IMR-90 (cell line): ENCODE measurements around the gene PPM1J. TPM values are rescaled to one million over a fixed set of nuclear protein-coding genes. Genes with fewer than 3 reads are reported as not detected.

Experiments used
- ATAC-seq: fragments of 200-7000 bp; cut with Tn5 transposase; 2 replicates; pipeline ENCODE4 v1.9.1; 2020; ENCODE audit warnings: low read depth, mild to moderate bottlenecking, moderate library complexity
- BruUV-seq: library from RNA; stranded (reverse); fragments of 400-500 nt; replicated peaks from 2 replicates; lab custom pipeline; 2021; lab: Mats Ljungman, UMichigan
- CTCF ChIA-PET: fragments of 300-600 bp; formaldehyde crosslinking; extraction: SDS; loops from one replicate; lab custom pipeline; 2021; ENCODE audit warnings: antibody characterized with exemption; lab: Yijun Ruan, JAX
- POLR2A ChIA-PET: fragments of 300-600 bp; sonication (Branson Sonifier 250); formaldehyde crosslinking; loops from one replicate; lab custom pipeline; 2022; ENCODE audit warnings: antibody characterized with exemption; ENCODE audit not compliant: unreplicated experiment; lab: Charles Lee
- DNase-seq: peaks from one replicate; pipeline ENCODE4 v3.0.0; 2013
- H2AFZ ChIP-seq: replicated peaks from 2 replicates; pipeline ENCODE3; 2013; ENCODE audit warnings: low read length, mild to moderate bottlenecking; ENCODE audit not compliant: poor library complexity
- H2AK5ac ChIP-seq: 2 replicates; pipeline ENCODE4 v1.6.1; 2013; ENCODE audit warnings: low read depth, low read length, inconsistent platforms
- H2AK9ac ChIP-seq: replicated peaks from 2 replicates; pipeline ENCODE3; 2013; ENCODE audit warnings: mild to moderate bottlenecking, low read depth, low read length, moderate library complexity; ENCODE audit not compliant: poor library complexity
- H2BK120ac ChIP-seq: 2 replicates; pipeline ENCODE4 v1.6.1; 2013; ENCODE audit warnings: low read depth, low read length, inconsistent platforms
- H2BK15ac ChIP-seq: 3 replicates; pipeline ENCODE4 v1.6.1; 2013; ENCODE audit warnings: low read depth, low read length, inconsistent platforms
- H2BK20ac ChIP-seq: 2 replicates; pipeline ENCODE4 v1.6.1; 2013; ENCODE audit warnings: low read depth, mild to moderate bottlenecking, inconsistent platforms, low read length, moderate library complexity
- H2BK5ac ChIP-seq: 2 replicates; pipeline ENCODE4 v1.6.1; 2013; ENCODE audit warnings: mild to moderate bottlenecking, low read depth, low read length, inconsistent platforms; ENCODE audit not compliant: poor library complexity, severe bottlenecking
- H3K14ac ChIP-seq: replicated peaks from 2 replicates; pipeline ENCODE4 v1.6.1; 2013; ENCODE audit warnings: low read depth, low read length, inconsistent platforms
- H3K18ac ChIP-seq: 2 replicates; pipeline ENCODE4 v1.6.1; 2013; ENCODE audit warnings: low read depth, low read length, control low read depth
- H3K23ac ChIP-seq: 2 replicates; pipeline ENCODE4 v1.6.1; 2013; ENCODE audit warnings: low read depth, low read length, inconsistent platforms
- H3K27ac ChIP-seq: 2 replicates; pipeline ENCODE4 v1.5.1; 2013; ENCODE audit warnings: mild to moderate bottlenecking, control low read depth, low read length; ENCODE audit not compliant: insufficient read depth
- H3K27me3 ChIP-seq: 2 replicates; pipeline ENCODE4 v1.6.1; 2013; ENCODE audit warnings: low read length; ENCODE audit not compliant: control insufficient read depth, insufficient read depth
- H3K36me3 ChIP-seq: 2 replicates; pipeline ENCODE4 v1.6.1; 2013; ENCODE audit warnings: low read length, mixed read lengths; ENCODE audit not compliant: control insufficient read depth, insufficient read depth
- H3K4ac ChIP-seq: 2 replicates; pipeline ENCODE4 v1.6.1; 2013; ENCODE audit warnings: low read depth, low read length, inconsistent platforms
- H3K4me1 ChIP-seq: 2 replicates; pipeline ENCODE4 v1.6.1; 2013; ENCODE audit warnings: low read length, mixed read lengths; ENCODE audit not compliant: control insufficient read depth, insufficient read depth
- H3K4me2 ChIP-seq: 2 replicates; pipeline ENCODE4 v1.6.1; 2013; ENCODE audit warnings: low read depth, mild to moderate bottlenecking, control low read depth, low read length, moderate library complexity
- H3K4me3 ChIP-seq: 2 replicates; pipeline ENCODE4 v1.5.1; 2013; ENCODE audit warnings: low read depth, mild to moderate bottlenecking, control low read depth, low read length, moderate library complexity; ENCODE audit not compliant: insufficient read depth
- H3K56ac ChIP-seq: 2 replicates; pipeline ENCODE4 v1.6.1; 2013; ENCODE audit warnings: low read length, inconsistent platforms; ENCODE audit not compliant: insufficient read depth; ENCODE audit errors: extremely low read depth
- H3K79me1 ChIP-seq, 2 experiments: 2 replicates each; pipeline ENCODE4 v1.6.1; 2013; ENCODE audit warnings: low read length in 2 of 2, inconsistent platforms in 1 of 2, low read depth in 1 of 2
- H3K9ac ChIP-seq: 2 replicates; pipeline ENCODE4 v1.6.1; 2013; ENCODE audit warnings: low read depth, low read length, control low read depth
- H3K9me1 ChIP-seq: 2 replicates; pipeline ENCODE4 v1.6.1; 2013; ENCODE audit warnings: low read length, inconsistent platforms; ENCODE audit not compliant: insufficient read depth
- H3K9me3 ChIP-seq: 2 replicates; pipeline ENCODE4 v1.6.1; 2013; ENCODE audit warnings: low read length; ENCODE audit not compliant: control insufficient read depth, insufficient read depth
- H4K20me1 ChIP-seq: 2 replicates; pipeline ENCODE4 v1.6.1; 2013; ENCODE audit warnings: low read length, inconsistent platforms; ENCODE audit not compliant: insufficient read depth
- H4K5ac ChIP-seq: 2 replicates; pipeline ENCODE4 v1.6.1; 2013; ENCODE audit warnings: mild to moderate bottlenecking, low read depth, low read length, control low read depth
- H4K8ac ChIP-seq, 2 experiments: 2 replicates each; pipeline ENCODE4 v1.6.1; 2013; ENCODE audit warnings: low read depth in 2 of 2, low read length in 2 of 2, control low read depth in 1 of 2, inconsistent platforms in 1 of 2
- H4K91ac ChIP-seq: 2 replicates; pipeline ENCODE4 v1.6.1; 2013; ENCODE audit warnings: low read depth, low read length, inconsistent platforms; ENCODE audit not compliant: insufficient read depth
- BHLHE40 ChIP-seq: fragments of 150-350 bp; IDR thresholded peaks from 2 replicates; pipeline ENCODE4 v1.6.1; 2016; ENCODE audit warnings: mild to moderate bottlenecking, low read depth, low read length
- CEBPB ChIP-seq: IDR thresholded peaks from 2 replicates; pipeline ENCODE4 v1.6.1; 2012; ENCODE audit warnings: low read depth, low read length, improper control_type of control experiment
- CHD1 ChIP-seq: IDR thresholded peaks from 2 replicates; pipeline ENCODE4 v1.6.1; 2012; ENCODE audit warnings: low read depth, low read length, improper control_type of control experiment
- FOS ChIP-seq: fragments of 150-350 bp; IDR thresholded peaks from 2 replicates; pipeline ENCODE4 v1.6.1; 2016; ENCODE audit warnings: low read depth, low read length
- MAFK ChIP-seq: IDR thresholded peaks from 2 replicates; pipeline ENCODE4 v1.6.1; 2012; ENCODE audit warnings: low read depth, low read length, improper control_type of control experiment
- MAZ ChIP-seq: IDR thresholded peaks from 2 replicates; pipeline ENCODE4 v1.6.1; 2012; ENCODE audit warnings: low read depth, mild to moderate bottlenecking, low read length, improper control_type of control experiment, moderate library complexity, borderline replicate concordance
- POLR2A ChIP-seq: IDR thresholded peaks from 2 replicates; pipeline ENCODE4 v1.6.1; 2012; ENCODE audit warnings: mild to moderate bottlenecking, low read depth, low read length
- RAD21 ChIP-seq: IDR thresholded peaks from 2 replicates; pipeline ENCODE4 v1.6.1; 2012; ENCODE audit warnings: low read length, improper control_type of control experiment
- RCOR1 ChIP-seq: IDR thresholded peaks from 2 replicates; pipeline ENCODE4 v1.6.1; 2012; ENCODE audit warnings: mild to moderate bottlenecking, low read length, improper control_type of control experiment; ENCODE audit not compliant: insufficient replicate concordance
- RFX5 ChIP-seq: IDR thresholded peaks from 2 replicates; pipeline ENCODE4 v1.8.0; 2012; ENCODE audit warnings: low read depth, mild to moderate bottlenecking, low read length, moderate library complexity
- SMC3 ChIP-seq: fragments of 150-350 bp; IDR thresholded peaks from 2 replicates; pipeline ENCODE4 v1.6.1; 2016; ENCODE audit warnings: low read depth, mild to moderate bottlenecking, antibody characterized with exemption, low read length, moderate library complexity
- WGBS, 2 experiments: methylation state at CpG; one replicate each; pipeline versions ENCODE4 v1.1.5 to v1.1.7; 2013; ENCODE audit warnings: missing lambda C conversion rate in 2 of 2; ENCODE audit not compliant: insufficient read length in 1 of 2; ENCODE audit errors: extremely low coverage in 2 of 2; 5-methylcytosine and 5-hydroxymethylcytosine counted together
- dilution Hi-C: fragments of 300-500 bp; cut with HindIII; formaldehyde crosslinking; loops from one replicate; pipeline ENCODE4 v1.14.3; 2018; ENCODE audit warnings: low sequenced_read_pairs; ENCODE audit not compliant: unreplicated experiment
- in situ Hi-C: fragments of 300-500 bp; cut with MboI; formaldehyde crosslinking; loops from 3 replicates; pipeline ENCODE4 v1.14.3; 2019; ENCODE audit warnings: low sequenced_read_pairs, inconsistent platforms, mixed read lengths
- intact Hi-C: fragments of 100-400 bp; cut with micrococcal nuclease; formaldehyde crosslinking; loops from 2 replicates; pipeline ENCODE4 v1.10.0; 2022
- polyA plus RNA-seq, 3 experiments: library from polyadenylated mRNA; depleted of rRNA; stranded (reverse); fragments of >200 nt; gene quantifications; 2 replicates each; pipeline ENCODE4 v1.2.3, GENCODE V29; 2012; ENCODE audit warnings: low replicate concordance in 1 of 3
- total RNA-seq: library from RNA; depleted of rRNA; stranded (reverse); fragments of >200 nt; gene quantifications from 2 replicates; pipeline ENCODE4 v1.2.3, GENCODE V29; 2012
- TF ChIP-seq, protein P1 (sequence below): fragments of 150-350 bp; IDR thresholded peaks from 2 replicates; pipeline ENCODE4 v1.6.1; 2017; ENCODE audit warnings: mild to moderate bottlenecking, antibody characterized with exemption, low read length, low read depth
- TF ChIP-seq, protein P2 (sequence below): fragments of 150-350 bp; IDR thresholded peaks from 2 replicates; pipeline ENCODE4 v1.6.1; 2016; ENCODE audit warnings: low read depth, mild to moderate bottlenecking, low read length, moderate library complexity, borderline replicate concordance
- TF ChIP-seq, protein P3 (sequence below): conservative IDR thresholded peaks from 2 replicates; pipeline ENCODE4 v1.5.1; 2012; ENCODE audit warnings: mild to moderate bottlenecking, low read depth, low read length, improper control_type of control experiment

PPM1J gene
- total and polyA plus RNA-seq, 2 of the 4 experiments (the other 2 are of a cell fraction): 1.8 to 2.4 TPM

DNA sequence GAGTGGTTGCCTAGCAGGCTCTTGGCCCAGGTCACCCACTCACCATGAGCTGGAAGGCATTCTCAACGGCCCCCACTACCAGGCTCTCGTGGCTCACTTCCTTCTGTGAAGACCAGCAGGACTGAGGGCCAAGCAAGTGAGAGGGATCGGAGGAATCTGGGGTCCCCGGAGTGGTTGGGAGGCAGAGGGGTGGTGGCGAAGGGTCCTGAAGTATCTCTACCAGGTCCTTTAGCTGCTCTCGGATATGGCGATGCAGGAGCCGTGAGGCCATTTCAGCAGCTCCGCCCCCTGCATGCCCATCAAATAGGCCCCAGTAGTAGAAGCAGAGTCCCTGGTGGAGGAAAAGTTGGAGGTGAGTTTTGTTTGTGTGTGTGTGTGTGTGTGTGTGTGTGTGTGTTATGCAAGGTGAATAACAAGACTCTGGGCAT lies 2.4 kb downstream of the PPM1J start:
- Histone ChIP-seq H3K9ac (no peak overlapping the region), H4K8ac (no peak overlapping the region), H3K4me3 (no peak overlapping the region), H3K56ac (no peak overlapping the region), H4K20me1 (no peaks in the 10 kb centered on the region), H3K36me3 (no peaks in the 10 kb centered on the region), H2BK15ac (no peak overlapping the region), H2BK5ac (no peak overlapping the region), H3K18ac (no peak overlapping the region), H3K4ac (no peak overlapping the region), H2AK9ac (no peak overlapping the region), H3K14ac (no peak overlapping the region), H3K23ac (no peak overlapping the region), H2AFZ (no peak overlapping the region), H3K4me2 (no peak overlapping the region), H4K91ac (no peak overlapping the region), H2BK120ac (no peak overlapping the region), H3K9me3 (no peaks in the 10 kb centered on the region), H3K79me1 (peaks cover under 1 to 3% of the 10 kb centered on the region in 2 experiments; a peak in 1 of 4 replicates), H2AK5ac (no peak overlapping the region), H3K9me1 (peaks cover 3% of the 10 kb centered on the region; the same call in 1 of the 2 replicates), H4K5ac (no peak overlapping the region), H2BK20ac (no peak overlapping the region), H3K27ac (no peak overlapping the region), H3K27me3 (peaks cover 4% of the 10 kb centered on the region; the same call in 1 of the 2 replicates), H3K4me1 (no peaks in the 10 kb centered on the region)
- ATAC-seq: no peak
- 80% methylated on average over 1 of the region's 9 CpGs; no CpG with 5 or more reads in 1 of the 2 experiments for WGBS, 2 experiments
- in situ Hi-C loops (loop anchor here (10.0 to 25.0 kb wide), 2 partner anchors 242 to 975 kb away; partner anchors contain the start of gene SLC16A1), dilution Hi-C loops (no loop called here), intact Hi-C loops (loop anchor here (10.0 kb wide), 1 partner anchor 242 kb away; the partner anchor contains the start of gene SLC16A1)
- no peak for DNase-seq
- POLR2A ChIA-PET: no interaction called here
- CTCF ChIA-PET: no interaction called here
- TF ChIP-seq RFX5 (no peak), MAFK (no peak), MAZ (no peak), RCOR1 (no peak), CHD1 (no peak), RAD21 (no peak), CEBPB (no peak), FOS (no peak), POLR2A (no peak), BHLHE40 (no peak), SMC3 (no peak)
- TF ChIP-seq, protein P1, sequence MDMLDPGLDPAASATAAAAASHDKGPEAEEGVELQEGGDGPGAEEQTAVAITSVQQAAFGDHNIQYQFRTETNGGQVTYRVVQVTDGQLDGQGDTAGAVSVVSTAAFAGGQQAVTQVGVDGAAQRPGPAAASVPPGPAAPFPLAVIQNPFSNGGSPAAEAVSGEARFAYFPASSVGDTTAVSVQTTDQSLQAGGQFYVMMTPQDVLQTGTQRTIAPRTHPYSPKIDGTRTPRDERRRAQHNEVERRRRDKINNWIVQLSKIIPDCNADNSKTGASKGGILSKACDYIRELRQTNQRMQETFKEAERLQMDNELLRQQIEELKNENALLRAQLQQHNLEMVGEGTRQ: no peak
- TF ChIP-seq, protein P2, sequence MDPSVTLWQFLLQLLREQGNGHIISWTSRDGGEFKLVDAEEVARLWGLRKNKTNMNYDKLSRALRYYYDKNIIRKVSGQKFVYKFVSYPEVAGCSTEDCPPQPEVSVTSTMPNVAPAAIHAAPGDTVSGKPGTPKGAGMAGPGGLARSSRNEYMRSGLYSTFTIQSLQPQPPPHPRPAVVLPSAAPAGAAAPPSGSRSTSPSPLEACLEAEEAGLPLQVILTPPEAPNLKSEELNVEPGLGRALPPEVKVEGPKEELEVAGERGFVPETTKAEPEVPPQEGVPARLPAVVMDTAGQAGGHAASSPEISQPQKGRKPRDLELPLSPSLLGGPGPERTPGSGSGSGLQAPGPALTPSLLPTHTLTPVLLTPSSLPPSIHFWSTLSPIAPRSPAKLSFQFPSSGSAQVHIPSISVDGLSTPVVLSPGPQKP: no peak
- TF ChIP-seq, protein P3, sequence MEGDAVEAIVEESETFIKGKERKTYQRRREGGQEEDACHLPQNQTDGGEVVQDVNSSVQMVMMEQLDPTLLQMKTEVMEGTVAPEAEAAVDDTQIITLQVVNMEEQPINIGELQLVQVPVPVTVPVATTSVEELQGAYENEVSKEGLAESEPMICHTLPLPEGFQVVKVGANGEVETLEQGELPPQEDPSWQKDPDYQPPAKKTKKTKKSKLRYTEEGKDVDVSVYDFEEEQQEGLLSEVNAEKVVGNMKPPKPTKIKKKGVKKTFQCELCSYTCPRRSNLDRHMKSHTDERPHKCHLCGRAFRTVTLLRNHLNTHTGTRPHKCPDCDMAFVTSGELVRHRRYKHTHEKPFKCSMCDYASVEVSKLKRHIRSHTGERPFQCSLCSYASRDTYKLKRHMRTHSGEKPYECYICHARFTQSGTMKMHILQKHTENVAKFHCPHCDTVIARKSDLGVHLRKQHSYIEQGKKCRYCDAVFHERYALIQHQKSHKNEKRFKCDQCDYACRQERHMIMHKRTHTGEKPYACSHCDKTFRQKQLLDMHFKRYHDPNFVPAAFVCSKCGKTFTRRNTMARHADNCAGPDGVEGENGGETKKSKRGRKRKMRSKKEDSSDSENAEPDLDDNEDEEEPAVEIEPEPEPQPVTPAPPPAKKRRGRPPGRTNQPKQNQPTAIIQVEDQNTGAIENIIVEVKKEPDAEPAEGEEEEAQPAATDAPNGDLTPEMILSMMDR: no peak
- BruUV-seq: no TSS peak
